ENCODE measurements around the gene COBL. TPM values are rescaled to one million over a fixed set of nuclear protein-coding genes. Genes with fewer than 3 reads are reported as not detected.
A peak's percentile ranks its signal among the peaks of the same experiment; 100 is the strongest.

Gene COBL
- total and polyA plus RNA-seq, 9 of the 15 experiments (the other 6 are each of a cell fraction or from before 2014, with no cell fraction given) = 0.01 to 2.4 (median 0.09) TPM; not detected in 3

- no peak overlapping the region for H3K4me2 ChIP-seq (ENCODE audit: insufficient read depth, low read length)
- H3K4me3 ChIP-seq = no peak overlapping the region
- BruUV-seq (replicated peaks) = no TSS peak
- ATAC-seq (no peak), DNase-seq (ENCODE audit: extremely low read depth in 1 of 4, low spot score in 3 of 4) (peak in 1 of 4 experiments; percentile 6), FAIRE-seq (no peak)
- H3K9ac ChIP-seq (ENCODE audit: insufficient read depth in 1 of 2, low read depth in 2 of 2, low read length in 2 of 2) = no peak overlapping the region
- H3K36me3 ChIP-seq (ENCODE audit: control insufficient read depth, insufficient read depth, low read length) = no peaks in the 10 kb centered on the region
- intact Hi-C loops (cut with micrococcal nuclease) = no loop called here
- H3K9me3 ChIP-seq (replicated peaks; ENCODE audit: control insufficient read depth, insufficient read depth, low read depth, low read length) = no peaks in the 10 kb centered on the region
- in situ Hi-C loops (cut with MboI) = no loop called here
- no peak overlapping the region for H2AFZ ChIP-seq (ENCODE audit: low read depth, low read length)
- 5% methylated on average over 4 of the region's 4 CpGs for WGBS (ENCODE audit: insufficient coverage, low coverage, missing lambda C conversion rate)
- no peak for TF ChIP-seq PYGO2 (tag; IDR thresholded peaks at IDR 0.05)
- TF ChIP-seq POLR2B (IDR thresholded peaks at IDR 0.05; ENCODE audit: low read depth, partially characterized antibody) = no peak
- no peak for TF ChIP-seq GTF2A2 (tag; IDR thresholded peaks at IDR 0.05)
- no peak for TF ChIP-seq HNRNPL (IDR thresholded peaks at IDR 0.05; ENCODE audit: low read depth, low read length)
- no peak for TF ChIP-seq POLR3G (IDR thresholded peaks at IDR 0.05; ENCODE audit: extremely low read depth, insufficient read length, insufficient replicate concordance)
- no peak for TF ChIP-seq POLR2G (IDR thresholded peaks at IDR 0.05; ENCODE audit: low read depth, low read length)
- TF ChIP-seq SIRT6 (IDR thresholded peaks at IDR 0.05; ENCODE audit: low read depth, low read length) = no peak
- TF ChIP-seq ZNF561 (CRISPR knock-in tag; conservative IDR thresholded peaks at IDR 0.05) = no peak
- no peak for TF ChIP-seq CEBPZ (IDR thresholded peaks at IDR 0.05; ENCODE audit: borderline replicate concordance, low read depth, low read length)
- no peak for TF ChIP-seq CREB3L1 (IDR thresholded peaks at IDR 0.05; ENCODE audit: borderline replicate concordance, low read depth)
- TF ChIP-seq NFE2 (IDR thresholded peaks at IDR 0.05; ENCODE audit: low read depth) = no peak
- TF ChIP-seq SNRNP70 (optimal IDR thresholded peaks at IDR 0.05; ENCODE audit: low read depth, low read length) = no peak
- no peak for TF ChIP-seq ETV6 (IDR thresholded peaks at IDR 0.05; ENCODE audit: borderline replicate concordance in 1 of 2, low read depth in 2 of 2, low read length in 1 of 2)
- no peak for TF ChIP-seq ETV6 (CRISPR knock-in tag; IDR thresholded peaks at IDR 0.05; ENCODE audit: borderline replicate concordance)
- no peak for TF ChIP-seq ETV5 (CRISPR knock-in tag; IDR thresholded peaks at IDR 0.05; ENCODE audit: low read depth)
- peaks cover 0 to 10% of the 10 kb centered on the region in 2 experiments; a peak in 2 of 5 replicates for H3K27me3 ChIP-seq (ENCODE audit: control insufficient read depth in 2 of 2, insufficient read depth in 2 of 2, low read length in 2 of 2)
- H3K79me2 ChIP-seq (ENCODE audit: control insufficient read depth, insufficient read depth, low read length) = no peaks in the 10 kb centered on the region
- CTCF ChIA-PET (ENCODE audit: low intra/inter-chr PET ratio) = no interaction called here
- peaks cover 0 to 4% of the 10 kb centered on the region in 2 experiments; a peak in 3 of 5 replicates for H3K4me1 ChIP-seq (replicated peaks in 1 of 2; ENCODE audit: control insufficient read depth in 2 of 2, insufficient read depth in 2 of 2, low read length in 2 of 2)
- no peaks in the 10 kb centered on the region for H3K9me1 ChIP-seq (ENCODE audit: control insufficient read depth, insufficient read depth, low read length)
- POLR2A ChIA-PET = interaction anchor here (0.7 kb wide), 1 partner anchor 205 kb away, joined by 3 read pairs; no protein-coding TSS in a partner anchor
- no peaks in the 10 kb centered on the region for H4K20me1 ChIP-seq (replicated peaks; ENCODE audit: control insufficient read depth, insufficient read depth, low read length)
- H3K27ac ChIP-seq (ENCODE audit: extremely low read depth, low read depth, low read length) = no peak overlapping the region
Measured at GRCh38 chr7:51238981-51239495, 77.6 kb downstream of the COBL start.
